CD14-positive monocyte (primary cell): Measurements from ENCODE around the gene DNAJB1. TPM values are rescaled to one million over a fixed set of nuclear protein-coding genes. Genes with fewer than 3 reads are reported as not detected.

Source experiments
- DNase-seq, 3 donors: peaks; one replicate each; pipeline ENCODE4 v3.0.0-alpha.2; 2011 to 2022
- H2AFZ ChIP-seq: 2 replicates; pipeline ENCODE4 v1.6.0; 2012; ENCODE audit warnings: mild to moderate bottlenecking, low read depth, low read length, inconsistent platforms; ENCODE audit not compliant: insufficient read depth, poor library complexity, severe bottlenecking
- H3K27ac ChIP-seq, 2 donors: 1 replicate in 1 of 2; 2 replicates in 1 of 2; pipeline ENCODE4 v1.5.1; 2012 to 2013; ENCODE audit warnings: low read length in 2 of 2, control low read depth in 1 of 2, inconsistent platforms in 1 of 2, low read depth in 1 of 2, mild to moderate bottlenecking in 1 of 2
- H3K27me3 ChIP-seq, 2 donors: one replicate each; pipeline versions ENCODE4 v1.6.0 to v1.6.1; 2011 to 2013; ENCODE audit warnings: low read length in 2 of 2; ENCODE audit not compliant: control insufficient read depth in 2 of 2, insufficient read depth in 2 of 2
- H3K36me3 ChIP-seq, 2 donors: replicated peaks in 1 of 2; 1 replicate in 1 of 2; 2 replicates in 1 of 2; pipeline versions ENCODE4 v1.5.1 to v1.6.1; 2012 to 2013; ENCODE audit warnings: low read length in 2 of 2, control low read depth in 1 of 2, inconsistent platforms in 1 of 2, mild to moderate bottlenecking in 1 of 2; ENCODE audit not compliant: insufficient read depth in 2 of 2, control insufficient read depth in 1 of 2
- H3K4me1 ChIP-seq, 2 donors: 1 replicate in 1 of 2; 2 replicates in 1 of 2; pipeline versions ENCODE4 v1.5.1 to v1.6.1; 2012 to 2013; ENCODE audit warnings: low read length in 2 of 2, control low read depth in 1 of 2, inconsistent platforms in 1 of 2, mild to moderate bottlenecking in 1 of 2, moderate library complexity in 1 of 2; ENCODE audit not compliant: insufficient read depth in 2 of 2, control insufficient read depth in 1 of 2
- H3K4me2 ChIP-seq: replicated peaks from 2 replicates; pipeline ENCODE3; 2012; ENCODE audit warnings: low read length, moderate library complexity, mild to moderate bottlenecking; ENCODE audit not compliant: poor library complexity, severe bottlenecking; ENCODE audit errors: extremely low read depth
- H3K4me3 ChIP-seq, 3 experiments: fragments of 200-600 bp in 1 of 3; sonication (generic) in 1 of 3; replicated peaks in 1 of 3; 1 replicate in 2 of 3; 2 replicates in 1 of 3; pipeline ENCODE4 v1.5.1; 2011 to 2013; ENCODE audit warnings: low read length in 3 of 3, mild to moderate bottlenecking in 3 of 3, control low read depth in 2 of 3, low read depth in 2 of 3, inconsistent platforms in 1 of 3, moderate library complexity in 1 of 3
- H3K79me2 ChIP-seq: 2 replicates; pipeline ENCODE4 v1.6.0; 2012; ENCODE audit warnings: mild to moderate bottlenecking, control low read depth, inconsistent platforms, low read length, moderate library complexity; ENCODE audit not compliant: insufficient read depth
- H3K9ac ChIP-seq: 2 replicates; pipeline ENCODE4 v1.6.0; 2017; ENCODE audit warnings: low read length, mild to moderate bottlenecking; ENCODE audit not compliant: insufficient read depth, poor library complexity, severe bottlenecking
- H3K9me3 ChIP-seq, 2 donors: replicated peaks in 1 of 2; 1 replicate in 1 of 2; 2 replicates in 1 of 2; pipeline versions ENCODE4 v1.5.1 to v1.6.1; 2012 to 2013; ENCODE audit warnings: low read length in 2 of 2, control low read depth in 1 of 2; ENCODE audit not compliant: control insufficient read depth in 1 of 2, insufficient read depth in 1 of 2
- H4K20me1 ChIP-seq: 2 replicates; pipeline ENCODE4 v1.6.0; 2012; ENCODE audit warnings: mild to moderate bottlenecking, low read length, control low read depth, moderate library complexity; ENCODE audit not compliant: insufficient read depth
- H3K27ac Mint-ChIP-seq, 7 donors: one replicate each; pipeline ENCODE4 v1.8.0; 2020; ENCODE audit warnings: mild to moderate bottlenecking in 7 of 7, mixed read lengths in 7 of 7, moderate library complexity in 6 of 7, inconsistent platforms in 2 of 7
- H3K27me3 Mint-ChIP-seq, 3 donors: one replicate each; pipeline ENCODE4 v1.8.0; 2021 to 2022; ENCODE audit warnings: low read depth in 3 of 3, mild to moderate bottlenecking in 3 of 3, mixed read lengths in 3 of 3, moderate library complexity in 3 of 3, inconsistent platforms in 1 of 3
- H3K36me3 Mint-ChIP-seq, 2 donors: one replicate each; pipeline ENCODE4 v1.8.0; 2020; ENCODE audit warnings: mixed read lengths in 2 of 2, inconsistent platforms in 1 of 2, mild to moderate bottlenecking in 1 of 2
- H3K4me1 Mint-ChIP-seq: one replicate; pipeline ENCODE4 v1.8.0; 2020; ENCODE audit warnings: mild to moderate bottlenecking, mixed read lengths
- H3K4me3 Mint-ChIP-seq, 2 donors: one replicate each; pipeline ENCODE4 v1.8.0; 2020; ENCODE audit warnings: mild to moderate bottlenecking in 2 of 2, mixed read lengths in 2 of 2, moderate library complexity in 1 of 2
- H3K9me3 Mint-ChIP-seq, 7 donors: one replicate each; pipeline ENCODE4 v1.8.0; 2020 to 2022; ENCODE audit warnings: mixed read lengths in 7 of 7, mild to moderate bottlenecking in 6 of 7, moderate library complexity in 6 of 7, inconsistent platforms in 2 of 7
- CTCF ChIP-seq: fragments of 200-600 bp; IDR thresholded peaks from one replicate; pipeline ENCODE4 v1.8.0; 2022; ENCODE audit warnings: antibody characterized with exemption, mild to moderate bottlenecking
- WGBS: methylation state at CpG from one replicate; pipeline ENCODE4 v1.1.5; 2013; ENCODE audit warnings: missing lambda C conversion rate; ENCODE audit not compliant: insufficient coverage; 5-methylcytosine and 5-hydroxymethylcytosine counted together
- intact Hi-C, 2 donors: fragments of 100-400 bp; cut with micrococcal nuclease; formaldehyde crosslinking; loops; one replicate each; pipeline versions ENCODE4 v1.15.0 to v1.15.1; 2023
- polyA plus RNA-seq, 3 donors: library from polyadenylated mRNA; depleted of rRNA in 1 of 3; unstranded in 2 of 3; stranded (reverse) in 1 of 3; fragments of 300-500 nt in 2 of 3; fragments of >200 nt in 1 of 3; fragmentation: Illumina TruSeq in 2 of 3; gene quantifications; 1 replicate in 2 of 3; 2 replicates in 1 of 3; pipeline ENCODE4 v1.2.3, GENCODE V29; 2012 to 2021

Gene DNAJB1
- polyA plus RNA-seq, 3 donors: 59.3 to 107 (median 70.9) TPM

- Mint-ChIP-seq H3K27me3 (peaks cover 33 to 70% (median 41%) of the 10 kb centered on the region in 3 donors), H3K36me3 (peaks cover 17 to 26% of the 10 kb centered on the region in 2 donors), H3K27ac (no peak overlapping the region), H3K4me3 (peak overlapping the region in 1 of 2 donors; percentile 84), H3K4me1 (peaks cover 38% of the 10 kb centered on the region), H3K9me3 (peaks cover 0 to 12% (median 4%) of the 10 kb centered on the region in 7 donors)
- Histone ChIP-seq H3K4me3 (peak overlapping the region in 1 of 3 experiments; percentile 40), H3K9ac (no peak overlapping the region), H3K4me1 (peaks cover 44 to 61% of the 10 kb centered on the region in 2 donors), H4K20me1 (peaks cover 31% of the 10 kb centered on the region), H3K36me3 (peaks cover 10 to 17% of the 10 kb centered on the region in 2 donors), H2AFZ (no peak overlapping the region), H3K79me2 (no peaks in the 10 kb centered on the region), H3K27me3 (peaks cover 18 to 43% of the 10 kb centered on the region in 2 donors), H3K9me3 (peaks cover 0 to 5% of the 10 kb centered on the region in 2 donors), H3K4me2 (peak overlapping the region; percentile 47), H3K27ac (no peak overlapping the region)
- WGBS: 58% methylated on average over 7 of the region's 12 CpGs
- intact Hi-C loops: loop anchor here (5.0 to 10.0 kb wide), 2 partner anchors 38 to 280 kb away; no protein-coding TSS in a partner anchor
- no peak for DNase-seq
- TF ChIP-seq CTCF: no peak
These were observed 43.4 kb downstream of the DNAJB1 start for GRCh38 chr19:14474827-14475226.

GRCh38 chr19:14473978-14474578 is 44.1 kb downstream of the DNAJB1 start:
- no peak overlapping the region for H3K4me3 ChIP-seq
- H3K27me3 ChIP-seq: peaks cover 18 to 38% of the 10 kb centered on the region in 2 donors
- peak in 1 of 3 donors; percentile 5 for DNase-seq
- H3K4me2 ChIP-seq: peak overlapping the region; percentile 41
- intact Hi-C loops: loop anchor here in 1 of 2 donors (2.0 to 10.0 kb wide), 2 partner anchors 41 to 279 kb away; partner anchors contain the start of gene PKN1
- peaks cover 38% of the 10 kb centered on the region for H4K20me1 ChIP-seq
- TF ChIP-seq CTCF: no peak
- H3K27ac ChIP-seq: no peak overlapping the region
- H3K9me3 ChIP-seq: peaks cover 0 to 5% of the 10 kb centered on the region in 2 donors
- Mint-ChIP-seq H3K9me3 (peaks cover 0 to 12% (median 4%) of the 10 kb centered on the region in 7 donors), H3K27me3 (peaks cover 32 to 63% (median 37%) of the 10 kb centered on the region in 3 donors), H3K36me3 (peaks cover 25 to 33% of the 10 kb centered on the region in 2 donors), H3K27ac (peak overlapping the region in 1 of 7 donors; percentile 9), H3K4me1 (peaks cover 35% of the 10 kb centered on the region), H3K4me3 (peak overlapping the region in 1 of 2 donors; percentile 84)
- H3K79me2 ChIP-seq: no peaks in the 10 kb centered on the region
- 28% methylated on average over 53 of the region's 53 CpGs for WGBS
- no peak overlapping the region for H2AFZ ChIP-seq
- peaks cover 38 to 56% of the 10 kb centered on the region in 2 donors for H3K4me1 ChIP-seq
- H3K36me3 ChIP-seq: peaks cover 18 to 24% of the 10 kb centered on the region in 2 donors
- H3K9ac ChIP-seq: no peak overlapping the region
